IPS-18a (cell line): ENCODE measurements around the gene OLFML1.
A peak's percentile ranks its signal among the peaks of the same experiment; 100 is the strongest.
"Not testable (repeated sequence)": the region's sequence is repeated elsewhere in the genome, so short reads cannot be mapped to it uniquely, and the experiment has no call there.

Experiments
- H3K27ac ChIP-seq: one replicate; pipeline ENCODE4 v1.5.1; 2013; ENCODE audit warnings: low read length
- H3K27me3 ChIP-seq: one replicate; pipeline ENCODE4 v1.6.1; 2013; ENCODE audit warnings: mild to moderate bottlenecking, low read length; ENCODE audit not compliant: control insufficient read depth, insufficient read depth
- H3K36me3 ChIP-seq: one replicate; pipeline ENCODE4 v1.6.1; 2013; ENCODE audit warnings: low read depth, low read length; ENCODE audit not compliant: control insufficient read depth
- H3K4me1 ChIP-seq: one replicate; pipeline ENCODE4 v1.6.1; 2013; ENCODE audit warnings: low read depth, low read length; ENCODE audit not compliant: control insufficient read depth
- H3K4me3 ChIP-seq: one replicate; pipeline ENCODE4 v1.5.1; 2013; ENCODE audit warnings: low read length
- H3K9ac ChIP-seq: one replicate; pipeline ENCODE4 v1.6.1; 2013; ENCODE audit warnings: mild to moderate bottlenecking, low read length, moderate library complexity
- H3K9me3 ChIP-seq: one replicate; pipeline ENCODE4 v1.6.1; 2013; ENCODE audit warnings: low read depth, low read length; ENCODE audit not compliant: control insufficient read depth

Gene OLFML1

GRCh38 chr11:7513234-7514098 lies 28.2 kb downstream of the OLFML1 start, which contains the start of gene PPFIBP2:
Gene PPFIBP2 (plus strand): TSS chr11:7513999. CDS start chr11:7549476, 35,477 bp downstream.
- Histone ChIP-seq H3K9ac (peak within 1 kb of the TSS; percentile 55), H3K27me3 (peaks cover 23% of the 10 kb centered on the region), H3K4me3 (peak within 1 kb of the TSS; percentile 62), H3K9me3 (no peaks in the 10 kb centered on the region), H3K27ac (no peak within 1 kb of the TSS), H3K4me1 (peaks cover 11% of the 10 kb centered on the region), H3K36me3 (no peaks in the 10 kb centered on the region)

GRCh38 chr11:7514099-7514591 lies 28.8 kb downstream of the OLFML1 start:
- H3K4me1 ChIP-seq = peaks cover 11% of the 10 kb centered on the region
- peak overlapping the region; percentile 55 for H3K9ac ChIP-seq
- H3K9me3 ChIP-seq = no peaks in the 10 kb centered on the region
- peak overlapping the region; percentile 62 for H3K4me3 ChIP-seq
- peaks cover 23% of the 10 kb centered on the region for H3K27me3 ChIP-seq
- H3K27ac ChIP-seq = no peak overlapping the region
- H3K36me3 ChIP-seq = no peaks in the 10 kb centered on the region

GRCh38 chr11:7515447-7515886 lies 30.2 kb downstream of the OLFML1 start:
- H3K4me1 ChIP-seq = peaks cover 11% of the 10 kb centered on the region
- H3K4me3 ChIP-seq = no peak overlapping the region
- no peak overlapping the region for H3K9ac ChIP-seq
- no peaks in the 10 kb centered on the region for H3K36me3 ChIP-seq
- H3K27ac ChIP-seq = no peak overlapping the region
- peaks cover 23% of the 10 kb centered on the region for H3K27me3 ChIP-seq
- H3K9me3 ChIP-seq = no peaks in the 10 kb centered on the region

GRCh38 chr11:7516475-7516874 lies 31.2 kb downstream of the OLFML1 start:
- peaks cover 23% of the 10 kb centered on the region for H3K27me3 ChIP-seq
- no peak overlapping the region for H3K4me3 ChIP-seq
- H3K9me3 ChIP-seq = no peaks in the 10 kb centered on the region
- no peaks in the 10 kb centered on the region for H3K36me3 ChIP-seq
- no peak overlapping the region for H3K9ac ChIP-seq
- peaks cover 11% of the 10 kb centered on the region for H3K4me1 ChIP-seq
- no peak overlapping the region for H3K27ac ChIP-seq

GRCh38 chr11:7517743-7518142 lies 32.4 kb downstream of the OLFML1 start:
- H3K9me3 ChIP-seq, H3K36me3 ChIP-seq, H3K4me1 ChIP-seq, H3K4me3 ChIP-seq, H3K27ac ChIP-seq, H3K9ac ChIP-seq: not testable (repeated sequence)
- peaks cover 23% of the 10 kb centered on the region for H3K27me3 ChIP-seq

- H3K4me3 ChIP-seq = no peak overlapping the region
- no peak overlapping the region for H3K9ac ChIP-seq
- H3K9me3 ChIP-seq = no peaks in the 10 kb centered on the region
- H3K36me3 ChIP-seq = no peaks in the 10 kb centered on the region
- H3K4me1 ChIP-seq = peaks cover 4% of the 10 kb centered on the region
- H3K27ac ChIP-seq = no peak overlapping the region
- H3K27me3 ChIP-seq = peaks cover 22% of the 10 kb centered on the region
These were observed 33.7 kb downstream of the OLFML1 start for GRCh38 chr11:7518811-7519562.

- no peaks in the 10 kb centered on the region for H3K36me3 ChIP-seq
- H3K9me3 ChIP-seq = no peaks in the 10 kb centered on the region
- H3K9ac ChIP-seq = no peak overlapping the region
- peaks cover 9% of the 10 kb centered on the region for H3K27me3 ChIP-seq
- H3K4me3 ChIP-seq = no peak overlapping the region
- H3K27ac ChIP-seq = no peak overlapping the region
- peaks cover 4% of the 10 kb centered on the region for H3K4me1 ChIP-seq
These were observed 35.0 kb downstream of the OLFML1 start for GRCh38 chr11:7520011-7520942.

- Histone ChIP-seq H3K4me1 (no peaks in the 10 kb centered on the region), H3K36me3 (no peaks in the 10 kb centered on the region), H3K9ac (no peak overlapping the region), H3K4me3 (no peak overlapping the region), H3K9me3 (no peaks in the 10 kb centered on the region), H3K27me3 (peaks cover 1% of the 10 kb centered on the region), H3K27ac (no peak overlapping the region)
These were observed 35.7 kb downstream of the OLFML1 start for GRCh38 chr11:7520981-7521487.

- H3K27me3 ChIP-seq = no peaks in the 10 kb centered on the region
- no peaks in the 10 kb centered on the region for H3K36me3 ChIP-seq
- H3K4me3 ChIP-seq = no peak overlapping the region
- H3K4me1 ChIP-seq = no peaks in the 10 kb centered on the region
- H3K9me3 ChIP-seq = no peaks in the 10 kb centered on the region
- no peak overlapping the region for H3K27ac ChIP-seq
- H3K9ac ChIP-seq = no peak overlapping the region
These were observed 36.8 kb downstream of the OLFML1 start for GRCh38 chr11:7522121-7522520.

- H3K9ac ChIP-seq = no peak overlapping the region
- no peak overlapping the region for H3K27ac ChIP-seq
- H3K9me3 ChIP-seq = no peaks in the 10 kb centered on the region
- no peaks in the 10 kb centered on the region for H3K36me3 ChIP-seq
- H3K4me1 ChIP-seq = no peaks in the 10 kb centered on the region
- H3K27me3 ChIP-seq = no peaks in the 10 kb centered on the region
- H3K4me3 ChIP-seq = no peak overlapping the region
These were observed 37.2 kb downstream of the OLFML1 start for GRCh38 chr11:7522546-7522945.
